ENCODE results near the gene CFAP410. TPM values are rescaled to one million over a fixed set of nuclear protein-coding genes. Genes with fewer than 3 reads are reported as not detected.
"Not testable (repeated sequence)": the region's sequence is repeated elsewhere in the genome, so short reads cannot be mapped to it uniquely, and the experiment has no call there.

CFAP410 gene
- total RNA-seq, 2 experiments from 2014 or later, result 13.2 to 14.8 TPM

DNA sequence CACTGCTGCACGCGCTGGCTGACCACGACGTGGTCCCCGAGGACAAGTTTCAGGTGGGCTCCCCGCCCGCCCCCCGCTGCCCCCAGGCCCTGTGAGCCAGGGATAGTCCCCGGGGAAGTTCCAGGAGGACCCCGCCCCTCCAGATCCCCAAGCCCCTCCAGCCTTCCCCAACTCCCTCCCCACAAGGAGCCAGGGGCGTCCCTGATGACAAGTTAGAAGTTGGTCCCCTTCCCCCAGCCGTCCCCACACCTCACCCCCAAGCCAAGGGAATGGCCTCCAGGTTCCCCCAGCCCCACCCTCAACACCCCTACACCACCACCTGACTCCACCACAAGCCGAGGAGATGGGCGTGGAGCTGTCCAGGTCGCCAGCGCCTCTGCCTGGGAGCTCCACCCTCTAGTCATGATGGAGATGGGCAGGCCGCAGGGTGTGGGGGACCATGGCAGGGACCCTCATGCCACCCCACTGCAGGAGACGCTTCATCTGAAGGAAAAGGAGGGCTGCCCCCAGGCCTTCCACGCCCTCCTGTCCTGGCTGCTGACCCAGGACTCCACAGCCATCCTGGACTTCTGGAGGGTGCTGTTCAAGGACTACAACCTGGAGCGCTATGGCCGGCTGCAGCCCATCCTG is 53.0 kb downstream of the CFAP410 start:
- no peaks in the 10 kb centered on the region for H3K9me3 Mint-ChIP-seq
- no peak overlapping the region for H3K4me3 Mint-ChIP-seq
- peaks cover 3% of the 10 kb centered on the region for H3K27me3 Mint-ChIP-seq (ENCODE audit: low read depth)
- intact Hi-C loops (cut with micrococcal nuclease), result no loop called here
- H3K27ac Mint-ChIP-seq, result no peak overlapping the region
- peaks cover 2% of the 10 kb centered on the region for H3K4me1 Mint-ChIP-seq (ENCODE audit: low read depth)
- H3K36me3 Mint-ChIP-seq (ENCODE audit: low read depth), result no peaks in the 10 kb centered on the region
- CTCF ChIA-PET, result no interaction called here
- DNase-seq, result no peak

DNA sequence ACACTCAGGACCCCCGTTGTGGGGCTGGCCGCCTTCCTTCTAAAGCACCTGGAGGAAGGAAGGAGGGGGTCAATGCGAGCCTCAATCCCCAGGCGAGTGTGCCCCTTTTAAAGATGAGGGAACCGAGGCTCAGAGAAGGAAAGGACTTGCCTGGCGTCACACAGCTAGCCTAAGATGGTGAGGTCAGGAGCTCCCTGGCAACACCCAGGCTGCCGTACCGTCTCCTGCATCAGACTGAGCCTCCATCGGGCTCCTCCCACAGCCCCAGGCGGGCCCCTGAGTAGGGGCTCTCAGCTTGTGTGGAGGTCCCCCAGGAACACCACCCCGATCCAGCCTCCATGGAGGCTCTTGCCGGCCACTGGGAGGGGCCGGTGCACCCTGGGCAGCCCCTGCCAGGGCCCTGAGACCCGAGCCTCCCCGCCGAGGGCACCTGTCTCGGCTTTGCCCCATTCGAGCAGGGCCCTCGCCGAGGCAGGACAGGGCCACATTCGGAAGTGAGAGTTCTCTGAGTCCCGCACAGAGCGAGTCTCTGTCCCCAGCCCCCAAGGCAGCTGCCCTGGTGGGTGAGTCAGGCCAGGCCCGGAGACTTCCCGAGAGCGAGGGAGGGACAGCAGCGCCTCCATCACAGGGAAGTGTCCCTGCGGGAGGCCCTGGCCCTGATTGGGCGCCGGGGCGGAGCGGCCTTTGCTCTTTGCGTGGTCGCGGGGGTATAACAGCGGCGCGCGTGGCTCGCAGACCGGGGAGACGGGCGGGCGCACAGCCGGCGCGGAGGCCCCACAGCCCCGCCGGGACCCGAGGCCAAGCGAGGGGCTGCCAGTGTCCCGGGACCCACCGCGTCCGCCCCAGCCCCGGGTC is 53.8 kb downstream of the CFAP410 start, which contains the start of gene AIRE:
Gene AIRE (plus strand): TSS at position 739 of the 855 bp plus-strand sequence. CDS start 131 bp downstream, outside the sequence.
- H3K9me3 Mint-ChIP-seq, result no peaks in the 10 kb centered on the region
- no peak within 1 kb of the TSS for H3K27ac Mint-ChIP-seq
- DNase-seq, result no peak
- peaks cover 2% of the 10 kb centered on the region for H3K4me1 Mint-ChIP-seq (ENCODE audit: low read depth)
- no peak within 1 kb of the TSS for H3K4me3 Mint-ChIP-seq
- CTCF ChIA-PET, result no interaction called here
- H3K36me3 Mint-ChIP-seq (ENCODE audit: low read depth), result no peaks in the 10 kb centered on the region
- intact Hi-C loops (cut with micrococcal nuclease), result no loop called here
- peaks cover 3% of the 10 kb centered on the region for H3K27me3 Mint-ChIP-seq (ENCODE audit: low read depth)

DNA sequence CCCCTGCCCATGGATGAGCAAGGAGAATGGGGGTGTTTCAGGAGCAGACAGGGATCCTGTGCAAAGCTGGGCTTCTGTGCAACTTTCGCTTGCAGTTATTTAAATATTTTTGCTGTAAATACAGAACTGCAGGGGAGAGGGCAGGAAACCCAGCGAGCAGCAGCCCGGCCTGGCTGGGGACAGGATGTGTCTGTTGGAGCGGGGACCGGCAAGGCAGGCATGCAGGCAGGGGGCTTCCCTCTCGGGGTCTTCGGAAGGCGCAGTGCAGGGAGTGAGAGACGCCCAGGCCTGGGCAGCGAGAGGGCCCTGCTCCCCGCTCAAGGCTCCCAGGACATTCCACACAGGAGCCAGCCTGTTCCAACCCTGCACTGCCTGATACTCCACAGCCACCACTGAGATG is 55.2 kb downstream of the CFAP410 start:
- DNase-seq, result no peak
- Mint-ChIP-seq H3K4me3 (no peak overlapping the region), H3K9me3 (no peaks in the 10 kb centered on the region), H3K27ac (no peak overlapping the region), H3K27me3 (ENCODE audit: low read depth) (peaks cover 3% of the 10 kb centered on the region), H3K4me1 (ENCODE audit: low read depth) (peaks cover 2% of the 10 kb centered on the region), H3K36me3 (ENCODE audit: low read depth) (no peaks in the 10 kb centered on the region)
- CTCF ChIA-PET, result no interaction called here
- intact Hi-C loops (cut with micrococcal nuclease), result no loop called here

GRCh38 chr21:44283211-44283785 is 55.9 kb downstream of the CFAP410 start:
- H3K9me3 Mint-ChIP-seq; H3K4me1 Mint-ChIP-seq (ENCODE audit: low read depth); H3K36me3 Mint-ChIP-seq (ENCODE audit: low read depth); CTCF ChIA-PET; H3K27me3 Mint-ChIP-seq (ENCODE audit: low read depth); H3K27ac Mint-ChIP-seq; DNase-seq; H3K4me3 Mint-ChIP-seq; intact Hi-C loops (cut with micrococcal nuclease): not testable (repeated sequence)

GRCh38 chr21:44282370-44282769 is 56.8 kb downstream of the CFAP410 start:
- no peaks in the 10 kb centered on the region for H3K9me3 Mint-ChIP-seq
- intact Hi-C loops (cut with micrococcal nuclease), result no loop called here
- no peak for DNase-seq

DNA sequence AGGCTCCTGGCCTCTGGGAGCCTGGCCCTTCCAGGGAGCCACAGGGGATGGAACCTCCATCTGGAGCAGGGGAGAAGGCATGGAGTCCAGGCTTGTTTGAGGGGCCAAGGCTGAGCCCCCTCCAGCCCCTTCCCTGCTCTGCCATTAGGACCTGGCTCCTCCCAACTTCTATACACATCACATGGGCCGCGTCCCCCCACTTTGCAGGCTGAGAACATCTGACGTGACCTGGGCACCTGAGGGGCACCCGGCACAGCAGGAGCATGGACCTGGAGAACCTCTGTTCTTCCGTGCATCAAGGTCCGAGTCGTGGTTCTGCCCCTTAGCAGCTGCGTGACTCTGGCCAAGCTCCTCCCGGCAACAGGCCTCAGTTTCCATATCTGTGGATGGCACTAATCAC is 57.4 kb downstream of the CFAP410 start:
- intact Hi-C loops (cut with micrococcal nuclease), result no loop called here
- no peak for DNase-seq
- Mint-ChIP-seq H3K4me1 (ENCODE audit: low read depth) (peaks cover 4% of the 10 kb centered on the region), H3K36me3 (ENCODE audit: low read depth) (no peaks in the 10 kb centered on the region), H3K27me3 (ENCODE audit: low read depth) (no peaks in the 10 kb centered on the region), H3K9me3 (no peaks in the 10 kb centered on the region), H3K27ac (no peak overlapping the region), H3K4me3 (no peak overlapping the region)
- CTCF ChIA-PET, result no interaction called here

More at GRCh38 chr21:44282370-44282769, 56.8 kb downstream of the CFAP410 start:
- no peak overlapping the region for H3K4me3 Mint-ChIP-seq
- CTCF ChIA-PET, result no interaction called here
- H3K27me3 Mint-ChIP-seq (ENCODE audit: low read depth), result no peaks in the 10 kb centered on the region
- H3K36me3 Mint-ChIP-seq (ENCODE audit: low read depth), result no peaks in the 10 kb centered on the region
- no peak overlapping the region for H3K27ac Mint-ChIP-seq
- H3K4me1 Mint-ChIP-seq (ENCODE audit: low read depth), result no peaks in the 10 kb centered on the region

GRCh38 chr21:44279354-44280260 is 59.6 kb downstream of the CFAP410 start:
- DNase-seq, result no peak
- CTCF ChIA-PET, result no interaction called here
- Mint-ChIP-seq H3K9me3 (no peaks in the 10 kb centered on the region), H3K4me1 (ENCODE audit: low read depth) (peaks cover 4% of the 10 kb centered on the region), H3K4me3 (no peak overlapping the region), H3K27ac (no peak overlapping the region), H3K27me3 (ENCODE audit: low read depth) (no peaks in the 10 kb centered on the region), H3K36me3 (ENCODE audit: low read depth) (no peaks in the 10 kb centered on the region)
- intact Hi-C loops (cut with micrococcal nuclease), result no loop called here

Other genes starting within 250 kb of the CFAP410 start
- 10 to 100 TPM; 29.6 to 30.9 TPM for gene PWP2, start 232.0 kb downstream of the CFAP410 start, total RNA-seq
- 10 to 100 TPM; 21.3 to 27.4 TPM for gene GATD3, start 205.7 kb downstream of the CFAP410 start, total RNA-seq
- 1 to 10 TPM; 1.4 to 1.9 TPM for gene ICOSLG, start 98.4 kb downstream of the CFAP410 start, total RNA-seq
- gene DNMT3L, start 77.5 kb downstream of the CFAP410 start, total RNA-seq, result not detected
- gene AIRE, start 53.5 kb downstream of the CFAP410 start, total RNA-seq, result not detected
- gene PFKL, start 39.3 kb downstream of the CFAP410 start, total RNA-seq, result 100 to 1,000 TPM; 166 to 171 TPM
- gene TRPM2, start 14.2 kb upstream of the CFAP410 start, total RNA-seq, result 1 to 10 TPM; 2.5 to 3.5 TPM
- gene LRRC3, start 116.1 kb upstream of the CFAP410 start, total RNA-seq, result 1 to 10 TPM; 2.5 to 2.8 TPM
- not detected for gene KRTAP10-1, start 200.8 kb upstream of the CFAP410 start, total RNA-seq
- not detected for gene KRTAP10-2, start 212.1 kb upstream of the CFAP410 start, total RNA-seq
- gene KRTAP10-3, start 219.4 kb upstream of the CFAP410 start, total RNA-seq, result not detected
- not detected for gene KRTAP10-4, start 234.3 kb upstream of the CFAP410 start, total RNA-seq
- gene KRTAP10-5, start 241.2 kb upstream of the CFAP410 start, total RNA-seq, result not detected

Measured in activated naive CD4-positive, alpha-beta T cell treated with anti-CD3 and anti-CD28 coated beads for 36 hours (primary cell).